Stomach (tissue), 4 donors: ENCODE results near the gene CACNA1G.

Experiments used
- EP300 ChIP-seq: sonication (generic); formaldehyde crosslinking; IDR thresholded peaks from one replicate; pipeline ENCODE4 v1.6.1; 2017; ENCODE audit warnings: antibody characterized with exemption
- POLR2A ChIP-seq, 4 donors: fragments of 450-650 bp; IDR thresholded peaks; one replicate each; pipeline ENCODE4 v1.6.1; 2016; ENCODE audit warnings: antibody characterized with exemption in 4 of 4, control low read depth in 2 of 4, mild to moderate bottlenecking in 1 of 4, moderate library complexity in 1 of 4
- POLR2AphosphoS5 ChIP-seq, 3 donors: sonication (generic); formaldehyde crosslinking; IDR thresholded peaks; one replicate each; pipeline ENCODE4 v1.6.1; 2016; ENCODE audit warnings: antibody characterized with exemption in 3 of 3
- TF ChIP-seq, protein P1 (sequence below), 7 experiments: fragments of 450-650 bp in 4 of 7; fragments of 200-600 bp in 3 of 7; sonication (generic) in 3 of 7; IDR thresholded peaks; one replicate each; pipeline ENCODE4 v1.5.1; 2016 to 2019; ENCODE audit warnings: antibody characterized with exemption in 7 of 7, control low read depth in 2 of 7, mild to moderate bottlenecking in 1 of 7

DNA sequence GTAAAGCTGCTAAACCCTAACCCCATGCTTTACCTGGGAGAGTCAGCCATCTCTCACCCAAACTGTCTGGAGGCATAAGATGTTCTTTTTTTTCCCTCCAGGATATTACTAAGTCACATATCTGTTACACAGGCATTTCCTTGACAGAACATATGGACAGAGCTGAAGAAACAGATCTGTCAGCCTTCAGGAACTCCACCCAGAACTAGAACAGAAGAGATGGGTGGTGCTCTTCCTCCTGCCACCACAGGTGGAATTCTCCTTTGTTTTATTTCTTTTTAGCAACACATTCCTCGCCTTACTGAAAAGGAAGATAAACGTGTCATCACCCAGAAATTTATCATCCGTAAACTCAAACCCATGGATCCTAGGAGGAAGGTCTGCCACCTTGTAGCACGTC is 43.5 kb upstream of the CACNA1G start:
- TF ChIP-seq, protein P1, sequence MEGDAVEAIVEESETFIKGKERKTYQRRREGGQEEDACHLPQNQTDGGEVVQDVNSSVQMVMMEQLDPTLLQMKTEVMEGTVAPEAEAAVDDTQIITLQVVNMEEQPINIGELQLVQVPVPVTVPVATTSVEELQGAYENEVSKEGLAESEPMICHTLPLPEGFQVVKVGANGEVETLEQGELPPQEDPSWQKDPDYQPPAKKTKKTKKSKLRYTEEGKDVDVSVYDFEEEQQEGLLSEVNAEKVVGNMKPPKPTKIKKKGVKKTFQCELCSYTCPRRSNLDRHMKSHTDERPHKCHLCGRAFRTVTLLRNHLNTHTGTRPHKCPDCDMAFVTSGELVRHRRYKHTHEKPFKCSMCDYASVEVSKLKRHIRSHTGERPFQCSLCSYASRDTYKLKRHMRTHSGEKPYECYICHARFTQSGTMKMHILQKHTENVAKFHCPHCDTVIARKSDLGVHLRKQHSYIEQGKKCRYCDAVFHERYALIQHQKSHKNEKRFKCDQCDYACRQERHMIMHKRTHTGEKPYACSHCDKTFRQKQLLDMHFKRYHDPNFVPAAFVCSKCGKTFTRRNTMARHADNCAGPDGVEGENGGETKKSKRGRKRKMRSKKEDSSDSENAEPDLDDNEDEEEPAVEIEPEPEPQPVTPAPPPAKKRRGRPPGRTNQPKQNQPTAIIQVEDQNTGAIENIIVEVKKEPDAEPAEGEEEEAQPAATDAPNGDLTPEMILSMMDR (IDR thresholded peaks at IDR 0.05), result no peak
- TF ChIP-seq POLR2A (IDR thresholded peaks at IDR 0.05) (no peak), EP300 (no peak), POLR2AphosphoS5 (IDR thresholded peaks at IDR 0.05) (no peak)
